ENCODE data around the gene SPON2. TPM values are rescaled to one million over a fixed set of nuclear protein-coding genes. Genes with fewer than 3 reads are reported as not detected.

SPON2 gene
- total and polyA plus RNA-seq, 8 donors = 3.1 to 45.2 (median 11.0) TPM

- no peaks in the 10 kb centered on the region for H3K9me3 ChIP-seq
- WGBS, 2 donors = 66 to 69% methylated on average over 20 of the region's 20 CpGs
- intact Hi-C loops (cut with DNase I) = no loop called here
- no peak for TF ChIP-seq CTCF (IDR thresholded peaks at IDR 0.05)
- FAIRE-seq (no peak), DNase-seq (peak in 4 of 6 donors; percentile 14 to 70 (median 28)), ATAC-seq (peak in 3 of 4 donors; percentile 15 to 39 (median 30))
- no peak overlapping the region for H3K27ac ChIP-seq
- no peaks in the 10 kb centered on the region for H3K27me3 ChIP-seq
- no peaks in the 10 kb centered on the region for H3K36me3 ChIP-seq
- peak overlapping the region in 1 of 4 donors; percentile 3 for H3K4me3 ChIP-seq
- no peaks in the 10 kb centered on the region for H3K4me1 ChIP-seq
Measured at GRCh38 chr4:1200425-1201035, 28.1 kb upstream of the SPON2 start.

- no peak overlapping the region for H3K4me3 ChIP-seq
- H3K27me3 ChIP-seq = no peaks in the 10 kb centered on the region
- FAIRE-seq = no peak
- H3K27ac ChIP-seq = no peak overlapping the region
- peak in 3 of 6 donors; percentile 7 to 41 (median 16) for DNase-seq
- WGBS, 2 donors = 82 to 87% methylated on average over 27 of the region's 27 CpGs
- no peak for ATAC-seq
- no peaks in the 10 kb centered on the region for H3K9me3 ChIP-seq
- no peaks in the 10 kb centered on the region for H3K36me3 ChIP-seq
- TF ChIP-seq CTCF (IDR thresholded peaks at IDR 0.05) = no peak
- intact Hi-C loops (cut with DNase I) = no loop called here
- no peaks in the 10 kb centered on the region for H3K4me1 ChIP-seq
Measured at GRCh38 chr4:1199556-1200331, 27.4 kb upstream of the SPON2 start.

DNA sequence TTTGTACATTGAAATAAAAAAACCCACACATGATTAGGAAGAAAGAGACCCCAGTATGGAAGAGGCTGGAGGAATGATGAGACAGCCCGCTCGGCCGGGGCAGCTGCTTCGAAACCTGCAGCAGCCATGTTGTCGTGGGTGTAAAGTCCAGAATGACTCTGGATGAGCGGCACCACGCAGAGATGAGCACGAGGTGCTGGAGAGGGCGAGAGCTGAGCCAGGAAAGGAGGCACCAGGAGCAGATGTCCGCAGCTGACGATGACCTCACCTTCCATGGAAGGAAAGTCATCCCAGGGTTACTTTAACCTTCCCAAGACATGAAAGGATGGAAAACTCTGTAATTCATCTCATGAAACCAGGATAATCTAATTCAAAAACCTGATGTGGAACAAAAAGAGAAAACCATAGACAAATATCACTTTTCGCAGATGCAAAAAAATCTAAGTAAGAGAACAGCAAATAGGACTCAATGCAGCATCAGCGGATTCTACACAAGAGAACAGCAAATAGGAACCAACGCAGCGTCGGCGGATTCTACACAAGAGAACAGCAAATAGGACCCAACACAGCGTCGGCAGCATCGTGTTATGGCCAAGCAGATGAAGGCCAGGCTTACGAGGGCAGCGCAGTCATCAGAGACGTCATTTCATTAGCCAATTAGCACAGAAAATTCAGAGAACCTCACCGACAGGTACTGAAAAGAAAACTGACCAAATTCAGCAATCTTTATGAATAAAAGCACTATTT lies 25.9 kb upstream of the SPON2 start:
- intact Hi-C loops (cut with DNase I) = no loop called here
- H3K9me3 ChIP-seq = no peaks in the 10 kb centered on the region
- FAIRE-seq (no peak), DNase-seq (peak in 1 of 6 donors; percentile 8), ATAC-seq (no peak)
- H3K4me1 ChIP-seq = peaks cover 0 to under 1% (median 0%) of the 10 kb centered on the region in 3 donors
- TF ChIP-seq CTCF (IDR thresholded peaks at IDR 0.05) = no peak
- H3K27ac ChIP-seq = no peak overlapping the region
- H3K36me3 ChIP-seq = no peaks in the 10 kb centered on the region
- H3K27me3 ChIP-seq = no peaks in the 10 kb centered on the region
- WGBS, 2 donors = 88 to 92% methylated on average over 24 of the region's 24 CpGs
- H3K4me3 ChIP-seq = no peak overlapping the region

- no peak for FAIRE-seq
- no peaks in the 10 kb centered on the region for H3K36me3 ChIP-seq
- H3K4me1 ChIP-seq = peaks cover 14 to 16% (median 15%) of the 10 kb centered on the region in 3 donors
- intact Hi-C loops (cut with DNase I) = no loop called here
- whole genome bisulfite sequencing, 2 donors = 86 to 89% methylated on average over 13 of the region's 13 CpGs
- ATAC-seq = no peak
- DNase-seq = peak in 2 of 6 donors; percentile 9 to 59
- no peak for TF ChIP-seq CTCF (IDR thresholded peaks at IDR 0.05)
- no peaks in the 10 kb centered on the region for H3K27me3 ChIP-seq
- no peak overlapping the region for H3K27ac ChIP-seq
- no peak overlapping the region for H3K4me3 ChIP-seq
- H3K9me3 ChIP-seq = no peaks in the 10 kb centered on the region
Measured at GRCh38 chr4:1196421-1197183, 24.2 kb upstream of the SPON2 start.

Measured in pancreas (tissue), 10 donors.